ENCODE measurements around the gene ZNF22.

Gene ZNF22

DNA sequence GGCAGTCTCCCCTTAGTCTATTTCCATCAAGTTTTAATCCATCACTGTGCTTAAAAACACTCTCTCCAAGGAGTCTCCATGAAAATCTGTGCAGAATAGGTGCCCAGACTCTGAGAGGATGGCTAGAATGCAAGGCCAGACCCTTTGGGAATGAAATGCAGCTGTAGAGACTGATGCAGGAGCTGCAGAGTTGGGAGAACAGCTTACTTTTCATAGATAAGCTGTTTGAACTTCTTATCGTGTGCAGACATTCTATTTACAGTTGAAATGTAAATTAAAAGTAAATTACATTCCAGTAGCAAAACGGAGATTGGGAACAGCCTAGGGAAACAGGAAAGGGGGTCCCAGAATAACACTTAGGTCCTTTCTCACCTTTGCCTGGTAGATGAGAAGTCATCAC is 14.9 kb downstream of the ZNF22 start:
- TF ChIP-seq, protein P1, sequence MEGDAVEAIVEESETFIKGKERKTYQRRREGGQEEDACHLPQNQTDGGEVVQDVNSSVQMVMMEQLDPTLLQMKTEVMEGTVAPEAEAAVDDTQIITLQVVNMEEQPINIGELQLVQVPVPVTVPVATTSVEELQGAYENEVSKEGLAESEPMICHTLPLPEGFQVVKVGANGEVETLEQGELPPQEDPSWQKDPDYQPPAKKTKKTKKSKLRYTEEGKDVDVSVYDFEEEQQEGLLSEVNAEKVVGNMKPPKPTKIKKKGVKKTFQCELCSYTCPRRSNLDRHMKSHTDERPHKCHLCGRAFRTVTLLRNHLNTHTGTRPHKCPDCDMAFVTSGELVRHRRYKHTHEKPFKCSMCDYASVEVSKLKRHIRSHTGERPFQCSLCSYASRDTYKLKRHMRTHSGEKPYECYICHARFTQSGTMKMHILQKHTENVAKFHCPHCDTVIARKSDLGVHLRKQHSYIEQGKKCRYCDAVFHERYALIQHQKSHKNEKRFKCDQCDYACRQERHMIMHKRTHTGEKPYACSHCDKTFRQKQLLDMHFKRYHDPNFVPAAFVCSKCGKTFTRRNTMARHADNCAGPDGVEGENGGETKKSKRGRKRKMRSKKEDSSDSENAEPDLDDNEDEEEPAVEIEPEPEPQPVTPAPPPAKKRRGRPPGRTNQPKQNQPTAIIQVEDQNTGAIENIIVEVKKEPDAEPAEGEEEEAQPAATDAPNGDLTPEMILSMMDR (IDR thresholded peaks at IDR 0.05; ENCODE audit: extremely low read depth, missing control alignments), result no peak
- DNase-seq (ENCODE audit: low spot score), result no peak

DNA sequence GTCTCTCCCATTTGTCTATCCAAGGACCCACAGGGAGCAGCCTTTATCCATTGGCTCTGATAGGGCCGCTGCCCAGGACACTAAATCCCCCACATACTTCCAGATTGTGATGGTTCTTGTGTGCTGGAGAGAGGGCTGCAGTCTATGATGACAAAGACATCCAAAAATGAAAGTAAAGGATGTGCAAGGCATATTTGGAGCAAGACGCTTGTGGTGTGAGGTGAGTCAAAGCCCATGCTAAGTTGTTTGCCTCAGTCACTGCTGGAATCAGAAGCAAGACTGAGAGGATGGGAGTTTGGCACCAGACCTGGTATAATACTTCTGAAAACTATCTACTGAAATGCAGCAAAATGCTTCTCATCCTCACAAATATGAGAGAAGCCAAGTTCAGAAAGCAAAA is 22.7 kb downstream of the ZNF22 start:
- TF ChIP-seq, protein P1 (IDR thresholded peaks at IDR 0.05; ENCODE audit: extremely low read depth, missing control alignments), result no peak
- DNase-seq (ENCODE audit: low spot score), result no peak

DNA sequence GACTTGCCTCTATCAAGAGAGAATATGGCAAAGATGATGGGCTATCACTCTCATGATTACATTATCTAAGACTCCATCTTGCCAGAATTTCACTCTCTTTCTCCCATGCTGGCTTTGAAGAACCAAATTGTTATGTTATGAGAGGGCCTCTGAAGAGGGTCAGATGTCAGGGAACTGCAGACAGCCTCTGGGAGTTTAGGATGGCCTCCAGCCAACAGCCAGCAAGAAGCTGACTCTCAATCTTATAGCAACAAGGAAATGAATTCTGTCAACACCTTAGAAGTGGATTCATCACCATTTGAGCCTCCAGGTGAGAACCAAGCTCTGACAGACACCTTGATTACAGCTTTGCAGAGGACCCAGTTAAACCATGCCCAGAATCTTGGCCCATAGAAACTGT is 33.6 kb downstream of the ZNF22 start:
- TF ChIP-seq, protein P1 (IDR thresholded peaks at IDR 0.05; ENCODE audit: extremely low read depth, missing control alignments), result no peak
- no peak for DNase-seq (ENCODE audit: low spot score)

DNA sequence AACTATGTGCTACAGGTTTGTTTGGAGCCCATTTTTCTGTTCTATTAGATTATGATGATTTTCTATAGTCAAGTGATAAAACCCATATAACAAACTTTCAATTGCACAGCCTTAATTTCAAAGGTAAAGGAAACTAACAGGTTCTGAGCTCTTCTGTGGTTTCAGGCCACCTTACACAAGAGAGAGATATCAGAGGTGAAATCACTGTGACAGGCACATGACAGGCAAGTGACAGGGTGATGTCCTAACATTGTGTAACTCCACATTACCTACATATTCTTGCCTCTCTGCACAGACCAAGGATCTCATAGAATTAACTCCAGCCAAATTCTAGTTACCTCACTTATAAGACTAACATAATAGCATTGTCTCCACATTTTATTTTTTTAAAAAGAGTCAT is 35.0 kb downstream of the ZNF22 start:
- DNase-seq (ENCODE audit: low spot score), result no peak
- TF ChIP-seq, protein P1 (IDR thresholded peaks at IDR 0.05; ENCODE audit: extremely low read depth, missing control alignments), result no peak

DNA sequence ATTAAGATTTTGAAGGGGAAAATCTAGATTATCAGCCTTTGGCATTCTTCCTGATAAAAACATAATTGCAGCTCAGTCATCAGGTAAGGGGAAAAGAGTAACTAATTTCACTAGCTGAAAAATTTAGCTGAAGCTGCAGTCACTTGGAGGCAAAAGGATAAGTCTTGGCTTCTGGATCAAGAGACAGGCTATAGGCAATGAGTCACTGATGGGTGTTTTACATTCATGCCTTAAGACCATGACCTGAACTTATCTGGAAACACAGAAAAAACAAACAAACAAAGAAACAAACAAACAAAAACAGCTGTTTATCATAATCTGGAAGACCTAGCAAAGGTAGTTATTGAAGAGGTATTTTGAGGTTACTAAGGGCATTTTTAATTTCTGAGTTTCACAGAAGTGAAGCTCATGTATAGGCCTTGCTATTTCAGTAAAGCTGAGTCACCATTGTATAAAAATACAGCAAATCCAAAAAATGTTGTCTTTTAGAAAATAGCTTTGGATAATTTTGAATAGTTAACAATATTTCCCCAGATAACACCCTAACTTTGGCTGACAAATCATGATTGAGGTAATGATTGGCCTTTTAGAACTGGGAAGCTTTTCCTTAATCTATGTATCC is 40.3 kb downstream of the ZNF22 start:
- TF ChIP-seq, protein P1 (IDR thresholded peaks at IDR 0.05; ENCODE audit: extremely low read depth, missing control alignments), result no peak
- no peak for DNase-seq (ENCODE audit: low spot score)

DNA sequence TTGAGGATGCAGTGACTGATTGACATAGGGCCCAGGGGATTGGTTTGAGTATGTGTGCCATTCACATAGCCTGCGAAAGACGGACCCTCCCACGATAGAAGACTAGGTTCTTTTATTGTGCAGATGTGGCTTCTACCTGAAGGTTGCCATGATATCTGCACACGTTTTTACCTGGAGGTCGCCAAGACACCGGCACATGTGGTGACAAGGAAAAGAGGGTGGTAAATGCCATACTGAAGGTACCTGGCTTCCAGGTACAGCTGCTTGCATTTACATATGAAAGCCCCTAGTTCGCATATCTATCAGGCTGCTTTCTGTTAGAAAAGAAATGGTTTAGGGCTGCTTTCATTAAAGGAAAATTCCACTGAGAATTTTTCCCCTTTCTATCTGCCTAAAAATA is 43.6 kb downstream of the ZNF22 start:
- no peak for DNase-seq (ENCODE audit: low spot score)
- TF ChIP-seq, protein P1 (IDR thresholded peaks at IDR 0.05; ENCODE audit: extremely low read depth, missing control alignments), result no peak

DNA sequence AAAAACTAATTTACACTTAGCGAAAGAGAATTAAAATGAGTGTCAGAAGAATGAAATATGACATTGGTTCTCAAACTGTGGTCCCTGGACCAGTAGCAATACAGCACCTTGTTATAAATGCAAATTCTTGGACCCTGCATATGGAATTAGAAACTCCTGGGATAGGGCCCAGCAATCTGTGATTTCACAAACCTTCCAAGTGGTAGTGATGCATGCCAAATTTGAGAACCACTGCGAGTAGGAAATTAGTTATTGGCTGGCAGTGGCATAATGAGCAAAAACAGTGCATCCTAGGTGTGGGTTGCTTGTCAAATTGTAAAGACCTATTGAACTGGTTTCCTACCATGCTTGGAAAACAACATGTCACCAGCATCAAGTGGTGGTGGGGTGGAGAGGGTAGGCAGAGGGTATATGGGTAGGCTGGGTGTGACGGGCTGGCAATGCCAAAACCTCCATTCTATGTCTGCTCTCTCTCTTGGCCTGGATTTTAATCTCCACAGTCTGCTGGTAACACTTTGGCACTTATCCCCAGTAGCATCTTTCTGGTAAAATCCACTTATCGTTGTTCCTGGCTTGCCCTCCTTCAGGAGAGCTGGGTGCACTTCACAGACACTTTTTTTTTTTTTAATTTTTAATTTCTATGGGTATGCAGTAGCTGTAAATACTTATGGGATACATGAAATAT is 50.0 kb downstream of the ZNF22 start:
- TF ChIP-seq, protein P1 (IDR thresholded peaks at IDR 0.05; ENCODE audit: extremely low read depth, missing control alignments), result no peak
- no peak for DNase-seq (ENCODE audit: low spot score)

All from GM20000 (cell line).